GM12878 (cell line): ENCODE results near the gene EMP1.

Experiments used
- ASH2L ChIP-seq: fragments of 300-600, 200-600 bp; sonication (generic); IDR thresholded peaks from 2 replicates; pipeline ENCODE4 v1.6.1; 2017; ENCODE audit warnings: low read depth, mild to moderate bottlenecking, borderline replicate concordance
- CEBPB ChIP-seq, 2 experiments: fragments of 150-350 bp in 1 of 2; IDR thresholded peaks; 2 replicates each; pipeline ENCODE4 v1.6.1; 2012 to 2014; ENCODE audit warnings: low read depth in 2 of 2, low read length in 2 of 2, borderline replicate concordance in 1 of 2, inconsistent platforms in 1 of 2
- CTCF ChIP-seq, 3 experiments: IDR thresholded peaks in 2 of 3; conservative IDR thresholded peaks in 1 of 3; 2 replicates each; pipeline ENCODE4 v1.5.1; 2011; ENCODE audit warnings: low read depth in 3 of 3, low read length in 3 of 3, mild to moderate bottlenecking in 3 of 3, control low read depth in 2 of 3, moderate library complexity in 2 of 3, inconsistent platforms in 1 of 3, mixed read lengths in 1 of 3; ENCODE audit not compliant: control insufficient read depth in 2 of 3, insufficient read depth in 1 of 3; ENCODE audit errors: extremely low read depth in 1 of 3
- EGR1 ChIP-seq, 2 experiments: IDR thresholded peaks; 1 replicate in 1 of 2; 2 replicates in 1 of 2; pipeline ENCODE4 v1.6.1; 2011 to 2012; ENCODE audit warnings: low read depth in 2 of 2, low read length in 2 of 2, borderline replicate concordance in 1 of 2, mild to moderate bottlenecking in 1 of 2, moderate library complexity in 1 of 2
- EP300 ChIP-seq, 2 experiments: fragments of 150-350 bp in 1 of 2; IDR thresholded peaks; 2 replicates each; pipeline ENCODE4 v1.6.1; 2011 to 2012; ENCODE audit warnings: low read depth in 2 of 2, low read length in 2 of 2, borderline replicate concordance in 1 of 2, improper control_type of control experiment in 1 of 2, inconsistent platforms in 1 of 2; ENCODE audit not compliant: control insufficient read depth in 1 of 2
- ESRRA ChIP-seq: IDR thresholded peaks from 2 replicates; pipeline ENCODE4 v1.6.1; 2012; ENCODE audit warnings: mild to moderate bottlenecking, low read length, improper control_type of control experiment
- EZH2 ChIP-seq: IDR thresholded peaks from 2 replicates; pipeline ENCODE4 v1.6.1; 2012; ENCODE audit warnings: low read depth, mild to moderate bottlenecking, control low read depth, inconsistent platforms, low read length, borderline replicate concordance; ENCODE audit not compliant: control insufficient read depth
- FOS ChIP-seq: IDR thresholded peaks from 3 replicates; pipeline ENCODE4 v1.6.1; 2011; ENCODE audit warnings: borderline replicate concordance; ENCODE audit not compliant: insufficient read length; ENCODE audit errors: extremely low read depth
- GABPA ChIP-seq: IDR thresholded peaks from 2 replicates; pipeline ENCODE4 v1.6.1; 2014; ENCODE audit warnings: antibody characterized with exemption, low read depth, mild to moderate bottlenecking, inconsistent platforms
- IRF4 ChIP-seq: IDR thresholded peaks from 2 replicates; pipeline ENCODE4 v1.6.1; 2011; ENCODE audit warnings: low read depth, low read length
- POLR2A ChIP-seq: IDR thresholded peaks from 2 replicates; pipeline ENCODE4 v1.6.1; 2011; ENCODE audit warnings: low read depth, mild to moderate bottlenecking, low read length
- SIN3A ChIP-seq: IDR thresholded peaks from 2 replicates; pipeline ENCODE4 v1.6.1; 2012; ENCODE audit warnings: low read depth, low read length, improper control_type of control experiment
- SIX5 ChIP-seq: IDR thresholded peaks from 2 replicates; pipeline ENCODE4 v1.6.1; 2011; ENCODE audit warnings: mild to moderate bottlenecking, low read depth, low read length, moderate library complexity; ENCODE audit not compliant: severe bottlenecking
- SP1 ChIP-seq: IDR thresholded peaks from one replicate; pipeline ENCODE4 v1.6.1; 2011; ENCODE audit warnings: low read depth, low read length

- TF ChIP-seq SP1 (no peak), EZH2 (no peak), FOS (no peak), IRF4 (no peak), EP300 (IDR thresholded peaks at IDR 0.05; ENCODE audit: borderline replicate concordance in 1 of 2, control insufficient read depth in 1 of 2, low read depth in 2 of 2, low read length in 2 of 2) (no peak), CTCF (IDR thresholded peaks at IDR 0.05 in 2 of 3, conservative IDR thresholded peaks at IDR 0.05 in 1 of 3; ENCODE audit: control insufficient read depth in 2 of 3, extremely low read depth in 1 of 3, insufficient read depth in 1 of 3, low read depth in 3 of 3, low read length in 3 of 3) (no peak), POLR2A (no peak), GABPA (no peak), CEBPB (IDR thresholded peaks at IDR 0.05; ENCODE audit: borderline replicate concordance in 1 of 2, low read depth in 2 of 2, low read length in 2 of 2) (no peak), SIX5 (no peak), SIN3A (no peak), ASH2L (no peak), EGR1 (IDR thresholded peaks at IDR 0.05; ENCODE audit: borderline replicate concordance in 1 of 2, low read depth in 2 of 2, low read length in 2 of 2) (no peak), ESRRA (no peak)
These were observed 15.0 kb upstream of the EMP1 start for GRCh38 chr12:13181375-13182070.
